Tibial nerve (tissue), 4 donors: ENCODE measurements around the gene RTP1. TPM values are rescaled to one million over a fixed set of nuclear protein-coding genes. Genes with fewer than 3 reads are reported as not detected.

Experiments used
- DNase-seq, 2 donors: peaks; one replicate each; pipeline ENCODE4 v3.0.0-alpha.2; 2019; ENCODE audit warnings: low spot score in 2 of 2
- H3K27ac ChIP-seq, 4 donors: fragments of 200-600 bp; sonication (generic) in 3 of 4; one replicate each; pipeline ENCODE4 v1.5.1; 2017 to 2019; ENCODE audit warnings: mild to moderate bottlenecking in 1 of 4
- H3K27me3 ChIP-seq, 2 donors: fragments of 200-600 bp; sonication (generic) in 1 of 2; one replicate each; pipeline versions ENCODE4 v1.5.1 to v1.6.0; 2017 to 2019
- H3K36me3 ChIP-seq, 3 donors: fragments of 200-600 bp; sonication (generic); one replicate each; pipeline ENCODE4 v1.5.1; 2018 to 2019
- H3K4me1 ChIP-seq, 4 donors: fragments of 200-600 bp; sonication (generic) in 3 of 4; one replicate each; pipeline ENCODE4 v1.5.1; 2017 to 2019
- H3K4me3 ChIP-seq, 4 donors: fragments of 200-600 bp; sonication (generic) in 3 of 4; one replicate each; pipeline ENCODE4 v1.5.1; 2017 to 2019; ENCODE audit warnings: mild to moderate bottlenecking in 1 of 4, moderate library complexity in 1 of 4
- H3K9me3 ChIP-seq, 4 donors: fragments of 200-600 bp; sonication (generic) in 3 of 4; one replicate each; pipeline ENCODE4 v1.5.1; 2017 to 2019
- CTCF ChIP-seq, 5 experiments: fragments of 200-600 bp in 3 of 5; fragments of 450-650 bp in 2 of 5; sonication (generic) in 3 of 5; IDR thresholded peaks; one replicate each; pipeline ENCODE4 v1.5.1; 2016 to 2019; ENCODE audit warnings: antibody characterized with exemption in 5 of 5, mild to moderate bottlenecking in 3 of 5, moderate library complexity in 2 of 5
- EP300 ChIP-seq, 2 donors: sonication (generic); formaldehyde crosslinking; IDR thresholded peaks; one replicate each; pipeline ENCODE4 v1.6.1; 2017; ENCODE audit warnings: antibody characterized with exemption in 2 of 2, mild to moderate bottlenecking in 1 of 2
- POLR2A ChIP-seq, 2 donors: fragments of 450-650 bp; IDR thresholded peaks; one replicate each; pipeline ENCODE4 v1.6.1; 2017; ENCODE audit warnings: antibody characterized with exemption in 2 of 2, mild to moderate bottlenecking in 2 of 2, moderate library complexity in 2 of 2
- WGBS, 2 donors: methylation state at CpG; one replicate each; pipeline ENCODE4 v1.1.5; 2018; 5-methylcytosine and 5-hydroxymethylcytosine counted together
- total RNA-seq, 4 donors: library from RNA; depleted of rRNA; stranded (reverse); fragments of >200 nt; gene quantifications; one replicate each; pipeline ENCODE4 v1.1.0, GENCODE V29; 2016

The RTP1 gene
- total RNA-seq, 4 donors from 2014 or later: not detected

GRCh38 chr3:187243933-187244524 is 46.7 kb downstream of the RTP1 start:
- Histone ChIP-seq H3K27ac (peak overlapping the region in 2 of 4 donors; percentile 48 to 50), H3K4me3 (no peak overlapping the region), H3K27me3 (no peaks in the 10 kb centered on the region), H3K4me1 (peaks cover 0 to 7% (median 0%) of the 10 kb centered on the region in 4 donors), H3K9me3 (no peaks in the 10 kb centered on the region), H3K36me3 (no peaks in the 10 kb centered on the region)
- TF ChIP-seq CTCF (IDR thresholded peaks at IDR 0.05) (no peak), EP300 (IDR thresholded peaks at IDR 0.05) (no peak), POLR2A (IDR thresholded peaks at IDR 0.05) (no peak)
- 70 to 73% methylated on average over 2 of the region's 2 CpGs for WGBS, 2 donors
- DNase-seq: peak in 1 of 2 donors; percentile 19

- 43 to 45% methylated on average over 3 of the region's 3 CpGs for WGBS, 2 donors
Measured at GRCh38 chr3:187247398-187247797, 50.1 kb downstream of the RTP1 start.

More at GRCh38 chr3:187247398-187247797, 50.1 kb downstream of the RTP1 start:
- TF ChIP-seq CTCF (IDR thresholded peaks at IDR 0.05): no peak
- TF ChIP-seq EP300 (IDR thresholded peaks at IDR 0.05): no peak
- TF ChIP-seq POLR2A (IDR thresholded peaks at IDR 0.05): no peak
- Histone ChIP-seq H3K9me3 (no peaks in the 10 kb centered on the region), H3K27ac (no peak overlapping the region), H3K4me3 (no peak overlapping the region), H3K36me3 (no peaks in the 10 kb centered on the region), H3K27me3 (no peaks in the 10 kb centered on the region), H3K4me1 (peaks cover 0 to 7% (median 0%) of the 10 kb centered on the region in 4 donors)
- DNase-seq: no peak

Other genes starting within 250 kb of the RTP1 start
- gene RPL39L, start 58.0 kb upstream of the RTP1 start, total RNA-seq: 10 to 100 TPM in 2 of 4 donors, 1 to 10 TPM in 2; 1.4 to 15.0 (median 10.7) TPM
- 10 to 100 TPM in 1 of 4 donors, 1 to 10 TPM in 3; 2.0 to 10.9 (median 4.7) TPM for gene MASP1, start 94.3 kb downstream of the RTP1 start, total RNA-seq
- gene RTP4, start 170.9 kb downstream of the RTP1 start, total RNA-seq: 1 to 10 TPM in 3 of 4 donors, under 1 TPM in 1; 0.60 to 3.7 (median 1.8) TPM